DOHH2 (cell line): ENCODE results near the gene CCDC63.

Experiments used
- CTCF ChIP-seq: fragments of 200-600 bp; sonication (generic); IDR thresholded peaks from one replicate; pipeline ENCODE4 v1.5.1; 2014; ENCODE audit warnings: antibody characterized with exemption, mild to moderate bottlenecking, low read depth, low read length; ENCODE audit not compliant: poor library complexity, severe bottlenecking
- EZH2phosphoT487 ChIP-seq: fragments of 200-600 bp; sonication (generic); IDR thresholded peaks from 2 replicates; pipeline ENCODE4 v1.6.1; 2017; ENCODE audit warnings: borderline replicate concordance, mild to moderate bottlenecking, antibody characterized with exemption, low read length, moderate library complexity, mixed read lengths

GRCh38 chr12:110848314-110848923, 1.6 kb downstream of the CCDC63 start:
- no peak for TF ChIP-seq CTCF
- TF ChIP-seq EZH2phosphoT487, result no peak
